Heart right ventricle (tissue), 16 donors: ENCODE measurements around the gene CYB5D1. TPM values are rescaled to one million over a fixed set of nuclear protein-coding genes. Genes with fewer than 3 reads are reported as not detected.

Experiments used
- ATAC-seq, 8 donors: fragments of 200-7000 bp; cut with Tn5 transposase; one replicate each; pipeline ENCODE4 v1.9.1; 2020; ENCODE audit warnings: mild to moderate bottlenecking in 8 of 8, moderate library complexity in 8 of 8, moderate number of reproducible peaks in 1 of 8
- DNase-seq, 2 donors: peaks; one replicate each; pipeline ENCODE4 v3.0.0-alpha.2; 2020
- H3K27ac ChIP-seq, 10 donors: fragments of 200-600 bp; sonication (generic) in 2 of 10; one replicate each; pipeline versions ENCODE4 v1.5.0 to v1.8.0; 2020 to 2022; ENCODE audit warnings: mild to moderate bottlenecking in 3 of 10
- H3K27me3 ChIP-seq, 7 donors: fragments of 200-600 bp; one replicate each; pipeline ENCODE4 v1.8.0; 2021 to 2022; ENCODE audit warnings: mild to moderate bottlenecking in 2 of 7
- H3K36me3 ChIP-seq, 9 donors: fragments of 200-600 bp; sonication (generic) in 1 of 9; one replicate each; pipeline versions ENCODE4 v1.5.0 to v1.8.0; 2020 to 2022; ENCODE audit warnings: mild to moderate bottlenecking in 2 of 9
- H3K4me1 ChIP-seq, 9 donors: fragments of 200-600 bp; sonication (generic) in 1 of 9; one replicate each; pipeline versions ENCODE4 v1.5.0 to v1.8.0; 2020 to 2022; ENCODE audit warnings: mild to moderate bottlenecking in 4 of 9
- H3K4me3 ChIP-seq, 10 donors: fragments of 200-600 bp; sonication (generic) in 2 of 10; one replicate each; pipeline versions ENCODE4 v1.5.0 to v1.8.0; 2020 to 2022; ENCODE audit warnings: mild to moderate bottlenecking in 7 of 10, moderate library complexity in 2 of 10
- H3K9me3 ChIP-seq, 11 donors: fragments of 200-600 bp in 10 of 11; sonication (generic) in 2 of 11; one replicate each; pipeline versions ENCODE4 v1.5.0 to v1.8.0; 2013 to 2022; ENCODE audit warnings: mild to moderate bottlenecking in 2 of 11, control low read depth in 1 of 11, moderate library complexity in 1 of 11
- WGBS, 2 donors: extraction: QIAGEN DNeasy Blood & Tissue Kit; methylation state at CpG; one replicate each; pipeline ENCODE4 v1.1.7; 2013; ENCODE audit warnings: inconsistent platforms in 1 of 2; 5-methylcytosine and 5-hydroxymethylcytosine counted together
- intact Hi-C, 10 donors: fragments of 100-400 bp; cut with DNase I; formaldehyde crosslinking; loops; one replicate each; pipeline versions ENCODE4 v1.11.1 to v1.14.2; 2022
- polyA plus RNA-seq, 2 donors: library from polyadenylated mRNA; stranded (reverse); fragments of 200-250 nt; gene quantifications; one replicate each; pipeline ENCODE4 v1.2.3, GENCODE V29; 2013
- total RNA-seq, 10 donors: library from RNA; stranded (reverse); fragmentation: NEBNext Ultra II Directional in 3 of 10; extraction: Animal tissue kit (Norgen Biotek cat#: 25700) in 3 of 10; gene quantifications; one replicate each; pipeline versions ENCODE4 v1.2.1 to v1.2.4, GENCODE V29; 2021 to 2023
- TF ChIP-seq, protein P1 (sequence below), 9 donors: fragments of 200-600 bp; sonication (generic) in 2 of 9; IDR thresholded peaks; one replicate each; pipeline versions ENCODE4 v1.5.0 to v1.8.0; 2021 to 2022; ENCODE audit warnings: antibody characterized with exemption in 9 of 9, mild to moderate bottlenecking in 5 of 9, moderate library complexity in 1 of 9
- donor health status: Arrhythmogenic right ventricular cardiomyopathy.
- donor health status: ischemic (EF 13 %, LVEDD 7.1; RV severe dilation, severe dysfunction).
- donor health status: healthy with polysubstance abuse.
- donor health status: DM: no; HTN: yes; CAD: no.
- donor health status: DM: no; HTN: no; CAD: no.
- donor health status: ischemic (EF 25% LVEDD 6.9; RV normal size, moderate dysfunction).
- donor health status: ischemic (EF 25% LVEDD 5.7; RV mildly dilated, moderate dysfunction).
- donor health status: healthy.
- donor health status: DM: yes; HTN: yes; CAD: no.
- donor health status: Ischemic cardiomyopathy.
- donor health status: ischemic (EF 35%, LVEDD 5.7; RV mildly dilated, moderate dysfunction).
- donor health status: nonischemic (EF 11% LVEDD 7.7; RV severe dilation, severe dysfunction).
- donor health status: DM: yes; HTN: yes; CAD: no.
- donor health status: PGD.
- donor health status: ischemic (EF 29% LVEDD 5.4; RV normal size, mild dysfunction).
- donor health status: nonischemic (EF 23%, LVEDD 6.1; RV moderate dilation, normal function).

The CYB5D1 gene
- total and polyA plus RNA-seq, 12 donors: 10.0 to 20.1 (median 15.7) TPM

DNA sequence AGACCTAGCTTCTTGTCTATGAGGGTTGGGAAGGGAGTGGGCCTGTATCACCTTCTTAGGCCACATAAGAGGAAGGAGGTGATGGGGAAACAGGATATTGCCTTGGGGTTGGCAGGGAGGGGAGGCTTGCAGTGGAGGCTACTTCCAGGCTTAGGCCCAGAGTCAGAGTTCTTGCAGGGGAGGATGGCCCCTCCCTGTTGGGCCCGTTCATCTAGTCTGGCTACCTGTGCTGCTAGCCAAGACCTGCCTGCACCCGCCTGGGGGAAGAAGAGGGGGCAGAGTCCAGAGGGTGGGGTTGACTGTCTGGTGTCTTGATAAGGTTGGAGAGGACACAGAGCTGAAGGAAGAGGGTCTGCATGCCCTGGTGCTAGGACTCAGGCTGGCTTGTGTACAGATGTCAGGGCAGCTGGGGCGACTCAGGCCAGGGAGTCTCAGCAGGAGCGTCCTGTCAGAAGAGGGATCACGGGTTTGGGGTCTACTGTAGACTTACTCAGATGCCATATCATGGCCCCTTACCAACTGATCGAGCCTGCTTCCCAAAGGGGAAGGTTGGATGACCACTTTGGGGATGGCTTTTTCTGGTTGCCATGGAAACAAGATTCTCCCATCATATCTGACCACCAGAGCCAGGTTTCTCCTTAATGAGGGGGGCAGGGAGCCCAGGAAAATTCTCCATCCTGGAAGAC is 18.5 kb upstream of the CYB5D1 start:
- ATAC-seq (no peak), DNase-seq (no peak)
- Histone ChIP-seq H3K9me3 (no peaks in the 10 kb centered on the region), H3K4me1 (peaks cover 9 to 61% (median 54%) of the 10 kb centered on the region in 9 donors), H3K36me3 (peaks cover 0 to 15% (median 0%) of the 10 kb centered on the region in 9 donors), H3K4me3 (peak overlapping the region in 1 of 10 donors; percentile 68), H3K27me3 (no peaks in the 10 kb centered on the region), H3K27ac (peak overlapping the region in 8 of 10 donors; percentile 33 to 100 (median 80))
- 63 to 66% methylated on average over 6 of the region's 6 CpGs for WGBS, 2 donors
- intact Hi-C loops: loop anchor here in 2 of 10 donors (10.0 kb wide), 2 partner anchors 95 to 315 kb away; partner anchors contain the start of gene PER1 (in 1 of the 2)
- TF ChIP-seq, protein P1, sequence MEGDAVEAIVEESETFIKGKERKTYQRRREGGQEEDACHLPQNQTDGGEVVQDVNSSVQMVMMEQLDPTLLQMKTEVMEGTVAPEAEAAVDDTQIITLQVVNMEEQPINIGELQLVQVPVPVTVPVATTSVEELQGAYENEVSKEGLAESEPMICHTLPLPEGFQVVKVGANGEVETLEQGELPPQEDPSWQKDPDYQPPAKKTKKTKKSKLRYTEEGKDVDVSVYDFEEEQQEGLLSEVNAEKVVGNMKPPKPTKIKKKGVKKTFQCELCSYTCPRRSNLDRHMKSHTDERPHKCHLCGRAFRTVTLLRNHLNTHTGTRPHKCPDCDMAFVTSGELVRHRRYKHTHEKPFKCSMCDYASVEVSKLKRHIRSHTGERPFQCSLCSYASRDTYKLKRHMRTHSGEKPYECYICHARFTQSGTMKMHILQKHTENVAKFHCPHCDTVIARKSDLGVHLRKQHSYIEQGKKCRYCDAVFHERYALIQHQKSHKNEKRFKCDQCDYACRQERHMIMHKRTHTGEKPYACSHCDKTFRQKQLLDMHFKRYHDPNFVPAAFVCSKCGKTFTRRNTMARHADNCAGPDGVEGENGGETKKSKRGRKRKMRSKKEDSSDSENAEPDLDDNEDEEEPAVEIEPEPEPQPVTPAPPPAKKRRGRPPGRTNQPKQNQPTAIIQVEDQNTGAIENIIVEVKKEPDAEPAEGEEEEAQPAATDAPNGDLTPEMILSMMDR (IDR thresholded peaks at IDR 0.05): no peak

DNA sequence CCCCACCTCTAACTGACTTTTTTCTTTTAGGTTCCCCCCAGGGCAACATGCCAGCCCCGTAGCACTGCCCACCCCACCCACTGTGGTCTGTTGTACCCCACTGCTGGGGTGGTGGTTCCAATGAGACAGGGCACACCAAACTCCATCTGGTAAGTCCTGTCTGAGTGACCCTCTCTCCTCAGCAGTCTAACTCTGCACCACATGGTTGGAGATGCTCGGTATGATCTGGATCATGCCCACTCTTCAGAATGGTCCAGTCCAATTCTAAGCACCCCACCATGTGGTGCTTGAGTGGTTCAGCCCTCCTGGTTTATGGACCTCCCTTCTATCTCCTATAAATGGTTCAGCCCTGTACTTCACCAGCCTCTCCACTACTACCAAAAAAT is 17.9 kb upstream of the CYB5D1 start:
- H3K4me1 ChIP-seq: peaks cover 9 to 62% (median 54%) of the 10 kb centered on the region in 9 donors
- H3K27me3 ChIP-seq: no peaks in the 10 kb centered on the region
- H3K27ac ChIP-seq: peak overlapping the region in 5 of 10 donors; percentile 35 to 100 (median 96)
- no peak for ATAC-seq
- 41 to 50% methylated on average over 2 of the region's 2 CpGs for WGBS, 2 donors
- H3K36me3 ChIP-seq: peaks cover 0 to 15% (median 0%) of the 10 kb centered on the region in 9 donors
- peak overlapping the region in 1 of 10 donors; percentile 68 for H3K4me3 ChIP-seq
- no peaks in the 10 kb centered on the region for H3K9me3 ChIP-seq
- intact Hi-C loops: loop anchor here in 3 of 10 donors (5.0 to 10.0 kb wide), 3 partner anchors 95 to 315 kb away; partner anchors contain the start of gene PER1 (in 3 of the 3)
- TF ChIP-seq, protein P1 (IDR thresholded peaks at IDR 0.05): no peak
- no peak for DNase-seq

DNA sequence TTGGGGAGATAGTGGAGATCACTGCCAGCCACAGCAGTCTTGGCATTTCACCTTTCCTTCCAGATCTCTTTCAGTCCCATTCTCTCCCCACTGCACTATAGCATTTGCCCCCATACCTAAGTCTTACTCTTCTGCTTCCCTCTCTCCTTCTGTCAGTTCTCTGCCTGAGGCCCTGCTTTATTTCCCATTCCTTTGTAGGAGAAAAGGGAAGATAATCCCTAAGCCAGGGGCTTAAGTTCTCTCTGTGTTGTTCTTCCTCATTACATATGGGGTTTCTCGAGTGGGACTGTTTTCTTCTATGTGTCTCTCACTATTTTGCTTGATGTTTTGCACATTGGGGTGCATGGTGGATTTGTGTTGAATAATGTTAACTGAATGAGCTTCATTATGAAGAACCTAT is 17.4 kb upstream of the CYB5D1 start:
- peaks cover 0 to 19% (median 1%) of the 10 kb centered on the region in 9 donors for H3K36me3 ChIP-seq
- no peak for ATAC-seq
- no peaks in the 10 kb centered on the region for H3K27me3 ChIP-seq
- TF ChIP-seq, protein P1 (IDR thresholded peaks at IDR 0.05): no peak
- H3K9me3 ChIP-seq: no peaks in the 10 kb centered on the region
- intact Hi-C loops: loop anchor here in 2 of 10 donors (5.0 to 10.0 kb wide), 2 partner anchors 312 to 314 kb away; partner anchors contain the start of gene PER1 (in 2 of the 2)
- WGBS, 2 donors: 53 to 63% methylated on average over 1 of the region's 1 CpG
- peak overlapping the region in 1 of 10 donors; percentile 68 for H3K4me3 ChIP-seq
- H3K27ac ChIP-seq: peak overlapping the region in 5 of 10 donors; percentile 96 to 100 (median 99)
- no peak for DNase-seq
- peaks cover 14 to 68% (median 60%) of the 10 kb centered on the region in 9 donors for H3K4me1 ChIP-seq

DNA sequence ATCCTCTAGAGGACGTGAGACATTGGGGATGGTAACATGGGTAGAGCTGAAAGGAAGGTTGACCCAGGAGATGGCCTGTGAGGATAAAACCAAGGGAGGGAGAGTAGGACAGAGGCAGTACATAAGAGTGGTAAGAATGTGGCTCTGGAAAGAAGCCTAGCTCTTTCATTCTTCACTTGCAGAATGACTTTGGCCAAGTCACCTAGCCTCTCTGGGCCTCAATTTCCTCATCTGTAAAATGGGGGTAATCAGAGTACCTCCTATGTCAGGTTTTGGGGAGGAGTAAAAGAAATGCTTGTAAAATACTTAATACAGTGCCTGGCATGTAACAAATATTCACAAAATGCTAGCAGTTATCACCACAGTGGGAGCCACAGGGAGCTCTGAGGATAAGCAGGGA is 16.9 kb upstream of the CYB5D1 start:
- Histone ChIP-seq H3K4me3 (peak overlapping the region in 7 of 10 donors; percentile 68 to 90 (median 77)), H3K9me3 (no peaks in the 10 kb centered on the region), H3K36me3 (peaks cover 0 to 24% (median 5%) of the 10 kb centered on the region in 9 donors), H3K4me1 (peaks cover 17 to 72% (median 62%) of the 10 kb centered on the region in 9 donors), H3K27me3 (no peaks in the 10 kb centered on the region), H3K27ac (peak overlapping the region in 9 of 10 donors; percentile 90 to 100 (median 98))
- no peak for ATAC-seq
- TF ChIP-seq, protein P1 (IDR thresholded peaks at IDR 0.05): no peak
- no peak for DNase-seq
- 70 to 81% methylated on average over 1 of the region's 1 CpG for WGBS, 2 donors
- intact Hi-C loops: loop anchor here in 2 of 10 donors (5.0 to 10.0 kb wide), 2 partner anchors 311 to 314 kb away; partner anchors contain the start of gene PER1 (in 2 of the 2)
